ENCODE data around the gene GLA.

- TF ChIP-seq, protein P1, sequence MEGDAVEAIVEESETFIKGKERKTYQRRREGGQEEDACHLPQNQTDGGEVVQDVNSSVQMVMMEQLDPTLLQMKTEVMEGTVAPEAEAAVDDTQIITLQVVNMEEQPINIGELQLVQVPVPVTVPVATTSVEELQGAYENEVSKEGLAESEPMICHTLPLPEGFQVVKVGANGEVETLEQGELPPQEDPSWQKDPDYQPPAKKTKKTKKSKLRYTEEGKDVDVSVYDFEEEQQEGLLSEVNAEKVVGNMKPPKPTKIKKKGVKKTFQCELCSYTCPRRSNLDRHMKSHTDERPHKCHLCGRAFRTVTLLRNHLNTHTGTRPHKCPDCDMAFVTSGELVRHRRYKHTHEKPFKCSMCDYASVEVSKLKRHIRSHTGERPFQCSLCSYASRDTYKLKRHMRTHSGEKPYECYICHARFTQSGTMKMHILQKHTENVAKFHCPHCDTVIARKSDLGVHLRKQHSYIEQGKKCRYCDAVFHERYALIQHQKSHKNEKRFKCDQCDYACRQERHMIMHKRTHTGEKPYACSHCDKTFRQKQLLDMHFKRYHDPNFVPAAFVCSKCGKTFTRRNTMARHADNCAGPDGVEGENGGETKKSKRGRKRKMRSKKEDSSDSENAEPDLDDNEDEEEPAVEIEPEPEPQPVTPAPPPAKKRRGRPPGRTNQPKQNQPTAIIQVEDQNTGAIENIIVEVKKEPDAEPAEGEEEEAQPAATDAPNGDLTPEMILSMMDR (IDR thresholded peaks at IDR 0.05): no peak
- TF ChIP-seq POLR2AphosphoS5 (IDR thresholded peaks at IDR 0.05; ENCODE audit: low read depth, low read length) (no peak), TCF7L2 (IDR thresholded peaks at IDR 0.05; ENCODE audit: low read depth, low read length) (no peak), SIN3A (IDR thresholded peaks at IDR 0.05; ENCODE audit: borderline replicate concordance, insufficient read depth, low read depth, low read length) (no peak), REST (IDR thresholded peaks at IDR 0.05; ENCODE audit: insufficient read depth in 1 of 2, low read depth in 2 of 2, low read length in 1 of 2) (no peak)
These were observed 20.2 kb upstream of the GLA start for GRCh38 chrX:101427954-101428353.

Data from Panc1 (cell line).